ENCODE results near the gene MAVS.
"Not testable (repeated sequence)": the region's sequence is repeated elsewhere in the genome, so short reads cannot be mapped to it uniquely, and the experiment has no call there.

MAVS gene

GRCh38 chr20:3885715-3886114, 39.1 kb downstream of the MAVS start:
- ATAC-seq (replicated peaks; ENCODE audit: extremely low read depth, poor library complexity, severe bottlenecking), result no peak

DNA sequence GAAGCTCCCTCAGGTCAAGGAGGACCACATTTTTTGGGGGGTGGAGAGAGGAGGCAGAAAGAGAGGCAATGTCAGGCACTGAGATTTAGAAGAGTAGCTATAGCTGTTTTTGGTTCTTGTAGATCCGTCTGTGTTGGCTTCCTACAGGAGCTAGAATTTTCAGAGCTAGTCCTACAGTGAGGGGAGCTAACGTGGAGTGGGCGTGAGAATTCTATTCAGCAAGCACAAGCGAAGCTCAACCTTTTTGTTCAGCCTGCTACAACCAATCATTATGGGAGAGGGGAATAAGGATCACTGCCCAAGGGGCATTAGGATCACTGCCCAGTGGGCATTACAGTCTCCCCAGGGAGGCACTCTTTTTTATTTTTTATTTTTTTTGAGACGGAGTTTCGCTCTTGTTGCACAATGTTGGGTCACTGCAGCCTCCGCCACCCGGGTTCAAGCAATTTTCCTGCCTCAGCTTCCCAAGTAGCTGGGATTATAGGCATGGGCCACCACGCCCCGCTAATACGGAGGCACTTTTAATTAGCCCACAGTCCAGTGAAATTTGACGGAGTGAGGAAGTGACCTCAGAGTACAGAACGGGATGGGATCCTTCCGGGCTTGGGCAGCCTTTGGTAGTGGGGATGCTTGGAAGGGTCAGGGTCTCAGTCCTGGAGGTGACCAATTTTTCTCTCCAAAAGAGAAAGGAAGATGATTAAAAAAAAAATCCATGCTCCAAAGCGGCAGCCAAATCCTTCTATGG, 41.4 kb downstream of the MAVS start:
- Mint-ChIP-seq H3K36me3 (ENCODE audit: insufficient read depth) (peaks cover 30% of the 10 kb centered on the region), H3K4me1 (peaks cover 51% of the 10 kb centered on the region), H3K4me3 (peak overlapping the region; percentile 95), H3K9me3 (no peaks in the 10 kb centered on the region), H3K27me3 (no peaks in the 10 kb centered on the region), H3K27ac (ENCODE audit: low read depth) (peak overlapping the region; percentile 93)
- DNase-seq (ENCODE audit: low spot score in 2 of 2) (no peak), ATAC-seq (replicated peaks; ENCODE audit: extremely low read depth, poor library complexity, severe bottlenecking) (no peak)

More at GRCh38 chr20:3885715-3886114, 39.1 kb downstream of the MAVS start:
- Mint-ChIP-seq H3K27ac (ENCODE audit: low read depth) (no peak overlapping the region), H3K9me3 (no peaks in the 10 kb centered on the region), H3K27me3 (no peaks in the 10 kb centered on the region), H3K4me3 (no peak overlapping the region), H3K36me3 (ENCODE audit: insufficient read depth) (peaks cover 15% of the 10 kb centered on the region), H3K4me1 (peaks cover 30% of the 10 kb centered on the region)
- DNase-seq (ENCODE audit: low spot score in 2 of 2), result no peak

GRCh38 chr20:3888622-3889488, 42.2 kb downstream of the MAVS start, which contains the start of gene PANK2:
Gene PANK2, plus strand, starts transcription at chr20:3889387.
- peak; percentile 96 for ATAC-seq (replicated peaks; ENCODE audit: extremely low read depth, poor library complexity, severe bottlenecking)

GRCh38 chr20:3889489-3890397, 43.1 kb downstream of the MAVS start:
- peaks cover 37% of the 10 kb centered on the region for H3K36me3 Mint-ChIP-seq (ENCODE audit: insufficient read depth)
- ATAC-seq (replicated peaks; ENCODE audit: extremely low read depth, poor library complexity, severe bottlenecking) (peak; percentile 8), DNase-seq (ENCODE audit: low spot score in 2 of 2) (no peak)
- peaks cover 62% of the 10 kb centered on the region for H3K4me1 Mint-ChIP-seq
- H3K9me3 Mint-ChIP-seq, result no peaks in the 10 kb centered on the region
- H3K27me3 Mint-ChIP-seq, result no peaks in the 10 kb centered on the region
- H3K27ac Mint-ChIP-seq (ENCODE audit: low read depth), result peak overlapping the region; percentile 93
- H3K4me3 Mint-ChIP-seq, result peak overlapping the region; percentile 95

More at GRCh38 chr20:3888622-3889488, 42.2 kb downstream of the MAVS start, which contains the start of gene PANK2:
- Mint-ChIP-seq H3K4me3 (peak within 1 kb of the TSS; percentile 95), H3K27me3 (no peaks in the 10 kb centered on the region), H3K9me3 (no peaks in the 10 kb centered on the region), H3K36me3 (ENCODE audit: insufficient read depth) (peaks cover 37% of the 10 kb centered on the region), H3K4me1 (peaks cover 59% of the 10 kb centered on the region), H3K27ac (ENCODE audit: low read depth) (peak within 1 kb of the TSS; percentile 93)
- peak; percentile 92 to 95 for DNase-seq (ENCODE audit: low spot score in 2 of 2)

DNA sequence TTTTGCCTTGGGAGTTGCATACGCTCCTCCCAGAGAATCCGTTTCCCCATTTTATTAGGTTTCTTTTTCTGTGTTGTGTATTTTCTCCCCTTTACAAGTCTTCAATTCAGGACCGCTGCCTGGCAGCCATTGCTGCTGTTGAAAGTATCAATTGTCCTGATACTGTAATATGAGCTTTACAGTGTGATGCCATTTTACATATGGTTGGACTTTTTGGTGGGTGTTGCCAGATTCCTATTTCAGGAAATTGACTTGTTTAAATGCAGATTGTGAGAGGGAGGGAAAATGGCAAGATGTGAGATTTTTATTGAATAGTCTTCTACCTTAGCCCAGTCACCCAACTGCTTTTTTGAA, 43.7 kb downstream of the MAVS start:
- Mint-ChIP-seq H3K27ac (ENCODE audit: low read depth) (peak overlapping the region; percentile 93), H3K4me3 (peak overlapping the region; percentile 95), H3K27me3 (no peaks in the 10 kb centered on the region), H3K9me3 (no peaks in the 10 kb centered on the region), H3K4me1 (peaks cover 65% of the 10 kb centered on the region), H3K36me3 (ENCODE audit: insufficient read depth) (peaks cover 37% of the 10 kb centered on the region)
- ATAC-seq (replicated peaks; ENCODE audit: extremely low read depth, poor library complexity, severe bottlenecking) (no peak), DNase-seq (ENCODE audit: low spot score in 2 of 2) (no peak)

- H3K9me3 Mint-ChIP-seq, result no peaks in the 10 kb centered on the region
- peak overlapping the region; percentile 95 for H3K4me3 Mint-ChIP-seq
- no peaks in the 10 kb centered on the region for H3K27me3 Mint-ChIP-seq
- peaks cover 66% of the 10 kb centered on the region for H3K4me1 Mint-ChIP-seq
- DNase-seq (ENCODE audit: low spot score in 2 of 2) (no peak), ATAC-seq (replicated peaks; ENCODE audit: extremely low read depth, poor library complexity, severe bottlenecking) (no peak)
- peak overlapping the region; percentile 93 for H3K27ac Mint-ChIP-seq (ENCODE audit: low read depth)
- peaks cover 38% of the 10 kb centered on the region for H3K36me3 Mint-ChIP-seq (ENCODE audit: insufficient read depth)
Observed at GRCh38 chr20:3890999-3891929, 44.6 kb downstream of the MAVS start.

- peak overlapping the region; percentile 43 for H3K4me3 Mint-ChIP-seq
- no peaks in the 10 kb centered on the region for H3K9me3 Mint-ChIP-seq
- ATAC-seq (replicated peaks; ENCODE audit: extremely low read depth, poor library complexity, severe bottlenecking), result no peak
- H3K27ac Mint-ChIP-seq (ENCODE audit: low read depth), result no peak overlapping the region
- no peaks in the 10 kb centered on the region for H3K27me3 Mint-ChIP-seq
- H3K36me3 Mint-ChIP-seq (ENCODE audit: insufficient read depth), result peaks cover 36% of the 10 kb centered on the region
- DNase-seq (ENCODE audit: low spot score in 2 of 2), result no peak
- peaks cover 69% of the 10 kb centered on the region for H3K4me1 Mint-ChIP-seq
Observed at GRCh38 chr20:3894796-3895195, 48.2 kb downstream of the MAVS start.

DNA sequence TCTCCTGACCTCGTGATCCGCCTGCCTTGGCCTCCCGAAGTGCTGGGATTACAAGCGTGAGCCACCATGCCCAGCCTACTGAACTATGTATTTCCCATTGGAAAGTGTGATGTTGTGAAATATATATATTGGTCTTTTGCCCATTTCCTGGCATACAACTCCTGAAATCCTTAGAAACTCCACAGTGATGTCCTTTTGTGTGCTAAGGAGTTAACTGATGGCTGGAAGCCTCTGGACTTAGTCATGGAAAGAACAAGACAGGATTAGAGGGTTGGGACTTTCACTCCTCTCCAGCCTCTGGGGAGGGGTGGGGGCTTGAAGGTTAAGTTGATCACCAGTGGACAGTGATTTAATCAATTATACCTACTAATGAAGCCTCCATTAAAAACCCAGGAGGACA, 49.7 kb downstream of the MAVS start:
- ATAC-seq (replicated peaks; ENCODE audit: extremely low read depth, poor library complexity, severe bottlenecking) (no peak), DNase-seq (ENCODE audit: low spot score in 2 of 2) (no peak)
- peaks cover 25% of the 10 kb centered on the region for H3K36me3 Mint-ChIP-seq (ENCODE audit: insufficient read depth)
- peak overlapping the region; percentile 59 for H3K4me3 Mint-ChIP-seq
- H3K27ac Mint-ChIP-seq (ENCODE audit: low read depth), result peak overlapping the region; percentile 60
- no peaks in the 10 kb centered on the region for H3K27me3 Mint-ChIP-seq
- H3K9me3 Mint-ChIP-seq, result no peaks in the 10 kb centered on the region
- peaks cover 68% of the 10 kb centered on the region for H3K4me1 Mint-ChIP-seq

- peak overlapping the region; percentile 59 for H3K4me3 Mint-ChIP-seq
- peak; percentile 11 for ATAC-seq (replicated peaks; ENCODE audit: extremely low read depth, poor library complexity, severe bottlenecking)
- no peaks in the 10 kb centered on the region for H3K27me3 Mint-ChIP-seq
- DNase-seq (ENCODE audit: low spot score in 2 of 2), result no peak
- H3K4me1 Mint-ChIP-seq, result peaks cover 68% of the 10 kb centered on the region
- peaks cover 19% of the 10 kb centered on the region for H3K36me3 Mint-ChIP-seq (ENCODE audit: insufficient read depth)
- H3K27ac Mint-ChIP-seq (ENCODE audit: low read depth), result peak overlapping the region; percentile 60
- no peaks in the 10 kb centered on the region for H3K9me3 Mint-ChIP-seq
Observed at GRCh38 chr20:3896853-3897583, 50.4 kb downstream of the MAVS start.

- H3K27me3 Mint-ChIP-seq; H3K27ac Mint-ChIP-seq (ENCODE audit: low read depth); ATAC-seq (replicated peaks; ENCODE audit: extremely low read depth, poor library complexity, severe bottlenecking); DNase-seq (ENCODE audit: low spot score in 2 of 2); H3K9me3 Mint-ChIP-seq: not testable (repeated sequence)
- H3K4me3 Mint-ChIP-seq, result peak overlapping the region; percentile 50
- H3K4me1 Mint-ChIP-seq, result peaks cover 70% of the 10 kb centered on the region
- H3K36me3 Mint-ChIP-seq (ENCODE audit: insufficient read depth), result peaks cover 16% of the 10 kb centered on the region
Observed at GRCh38 chr20:3898181-3898580, 51.5 kb downstream of the MAVS start.

DNA sequence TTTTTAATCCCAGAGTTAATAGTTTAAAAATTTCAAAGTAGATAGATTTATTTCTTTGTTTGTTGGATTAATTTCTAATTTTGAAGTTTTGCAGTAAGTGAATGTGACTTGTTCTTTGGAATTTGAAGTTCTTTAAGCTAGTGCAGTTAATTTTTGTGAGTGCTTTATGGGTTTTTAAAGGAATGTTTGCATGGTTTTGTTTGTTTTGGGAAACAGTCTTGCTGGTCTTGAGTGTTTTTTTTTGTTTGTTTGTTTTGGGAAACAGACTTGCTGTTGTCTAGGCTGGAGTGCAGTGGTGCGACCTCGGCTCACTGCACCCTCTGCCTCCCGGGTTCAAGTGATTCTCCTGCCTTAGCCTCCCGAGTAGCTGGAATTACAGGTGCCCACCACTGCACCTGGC, 52.0 kb downstream of the MAVS start:
- H3K9me3 Mint-ChIP-seq, result no peaks in the 10 kb centered on the region
- H3K4me3 Mint-ChIP-seq, result peak overlapping the region; percentile 50
- no peaks in the 10 kb centered on the region for H3K27me3 Mint-ChIP-seq
- ATAC-seq (replicated peaks; ENCODE audit: extremely low read depth, poor library complexity, severe bottlenecking) (no peak), DNase-seq (ENCODE audit: low spot score in 2 of 2) (no peak)
- no peak overlapping the region for H3K27ac Mint-ChIP-seq (ENCODE audit: low read depth)
- H3K4me1 Mint-ChIP-seq, result peaks cover 67% of the 10 kb centered on the region
- peaks cover 12% of the 10 kb centered on the region for H3K36me3 Mint-ChIP-seq (ENCODE audit: insufficient read depth)

Data from central memory CD8-positive, alpha-beta T cell (primary cell).